Measurements from ENCODE around the gene IL20RA.

The IL20RA gene

DNA sequence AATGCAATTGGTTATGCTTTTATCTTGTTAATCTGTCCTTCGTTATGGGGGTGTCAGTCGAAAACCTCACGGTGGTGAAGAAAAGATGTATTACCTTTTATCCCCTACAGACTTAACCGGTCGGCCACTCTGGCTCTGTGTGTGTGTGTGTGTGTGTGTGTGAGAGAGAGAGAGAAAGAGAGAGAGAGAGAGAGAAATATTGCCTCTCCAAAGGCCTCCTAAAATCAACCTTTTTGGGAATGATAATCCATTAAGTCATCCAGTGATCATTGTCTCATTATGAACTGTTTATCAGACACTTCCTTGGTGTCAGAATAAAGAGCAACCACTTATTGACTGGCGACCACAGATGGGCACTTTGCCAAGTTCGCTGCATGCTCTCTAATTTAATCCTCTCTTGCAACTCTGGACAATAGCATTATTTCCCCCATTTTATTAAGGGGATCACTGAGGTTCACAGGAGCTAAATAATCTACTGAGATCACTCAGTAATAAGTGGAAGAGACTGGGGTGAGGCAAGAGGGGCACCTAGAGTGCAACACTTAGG is 92.0 kb downstream of the IL20RA start:
- no peak for DNase-seq (ENCODE audit: extremely low read depth, low read depth)
- no peak for TF ChIP-seq CTCF (IDR thresholded peaks at IDR 0.05; ENCODE audit: low read depth, low read length, missing control alignments)
- no peak overlapping the region for H3K4me3 ChIP-seq (replicated peaks; ENCODE audit: low read depth, low read length)

DNA sequence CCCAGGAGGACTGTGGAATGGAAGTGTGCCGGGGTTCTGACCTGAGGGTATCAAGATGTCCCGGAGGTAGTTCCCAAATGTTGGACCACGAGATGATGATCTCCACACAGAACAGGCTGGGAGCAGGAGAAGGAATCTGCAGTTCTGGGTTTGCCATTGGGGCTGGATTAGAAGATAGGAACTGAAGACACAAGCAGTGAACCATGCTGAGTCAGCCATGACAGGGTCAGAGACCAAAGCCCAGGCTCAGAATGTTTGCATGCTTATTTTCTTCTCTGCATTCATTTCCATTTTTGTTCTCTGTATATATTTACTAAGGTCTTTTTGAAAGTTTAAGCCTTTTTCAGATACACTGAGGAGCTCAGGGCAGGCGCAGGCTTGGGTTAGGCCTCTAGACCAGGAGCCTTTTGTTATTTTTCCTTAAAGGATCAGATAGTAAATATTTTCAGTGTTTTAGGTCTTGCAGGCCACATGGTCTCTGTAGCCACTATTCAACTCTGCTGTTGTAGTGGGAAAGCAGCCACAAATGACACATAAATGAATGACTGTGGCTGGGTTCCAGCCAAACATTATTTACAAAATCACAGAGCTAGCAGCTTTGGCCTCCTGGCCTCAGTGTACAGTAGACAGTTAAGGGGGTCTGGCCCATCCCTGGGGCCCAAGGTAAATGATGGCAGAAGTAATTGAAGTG is 94.2 kb downstream of the IL20RA start:
- no peak for TF ChIP-seq CTCF (IDR thresholded peaks at IDR 0.05; ENCODE audit: low read depth, low read length, missing control alignments)
- no peak for DNase-seq (ENCODE audit: extremely low read depth, low read depth)
- H3K4me3 ChIP-seq (replicated peaks; ENCODE audit: low read depth, low read length): no peak overlapping the region
